Activated CD8-positive, alpha-beta T cell treated with anti-CD3 and anti-CD28 coated beads, Interleukin-2, amount 10 ng/mL, durations not matched to agents 7 days and 5 days (primary cell): ENCODE results near the gene RASGRP2. TPM values are rescaled to one million over a fixed set of nuclear protein-coding genes. Genes with fewer than 3 reads are reported as not detected.
A peak's percentile ranks its signal among the peaks of the same experiment; 100 is the strongest.

Experiments used
- ATAC-seq: fragments of 150-1000 bp; cut with Tn5 transposase; one replicate; pipeline ENCODE4 v1.10.0; 2021; ENCODE audit warnings: moderate library complexity
- CTCF ChIA-PET: fragments of 350-600 bp; sonication (Branson Sonifier 250); formaldehyde crosslinking; loops from one replicate; lab custom pipeline; 2021; ENCODE audit warnings: antibody characterized with exemption; lab: Charles Lee
- POLR2A ChIA-PET: fragments of 350-600 bp; sonication (Branson Sonifier 250); formaldehyde crosslinking; loops from one replicate; lab custom pipeline; 2021; ENCODE audit warnings: antibody characterized with exemption; lab: Charles Lee
- DNase-seq: peaks from one replicate; pipeline ENCODE4 v3.0.0-alpha.2; 2020
- H3K27ac Mint-ChIP-seq: one replicate; pipeline ENCODE4 v1.8.0; 2021; ENCODE audit warnings: mild to moderate bottlenecking, mixed read lengths
- H3K27me3 Mint-ChIP-seq: one replicate; pipeline ENCODE4 v1.8.0; 2021; ENCODE audit warnings: low read depth, mixed read lengths
- H3K36me3 Mint-ChIP-seq: one replicate; pipeline ENCODE4 v1.8.0; 2021; ENCODE audit warnings: low read depth, mixed read lengths
- H3K4me1 Mint-ChIP-seq: one replicate; pipeline ENCODE4 v1.8.0; 2021; ENCODE audit warnings: low read depth, mixed read lengths
- H3K4me3 Mint-ChIP-seq: one replicate; pipeline ENCODE4 v1.8.0; 2021; ENCODE audit warnings: mild to moderate bottlenecking, mixed read lengths
- H3K9me3 Mint-ChIP-seq: one replicate; pipeline ENCODE4 v1.8.0; 2022; ENCODE audit warnings: mixed read lengths; ENCODE audit not compliant: insufficient read depth
- total RNA-seq, 2 experiments: library from RNA; stranded (reverse); gene quantifications; one replicate each; pipeline ENCODE4 v1.2.3, GENCODE V29; 2021

RASGRP2 gene
- total RNA-seq, 2 experiments from 2014 or later, result 101 to 115 TPM

- no peak for ATAC-seq
- no peak overlapping the region for H3K27ac Mint-ChIP-seq
- CTCF ChIA-PET, result interaction anchor here (0.6 to 2.7 kb wide), 6 partner anchors 9 to 75 kb away, joined by 4 to 61 read pairs (median 26); partner anchors contain the start of gene RASGRP2
Measured at GRCh38 chr11:64690235-64690634, 53.7 kb downstream of the RASGRP2 start.

DNA sequence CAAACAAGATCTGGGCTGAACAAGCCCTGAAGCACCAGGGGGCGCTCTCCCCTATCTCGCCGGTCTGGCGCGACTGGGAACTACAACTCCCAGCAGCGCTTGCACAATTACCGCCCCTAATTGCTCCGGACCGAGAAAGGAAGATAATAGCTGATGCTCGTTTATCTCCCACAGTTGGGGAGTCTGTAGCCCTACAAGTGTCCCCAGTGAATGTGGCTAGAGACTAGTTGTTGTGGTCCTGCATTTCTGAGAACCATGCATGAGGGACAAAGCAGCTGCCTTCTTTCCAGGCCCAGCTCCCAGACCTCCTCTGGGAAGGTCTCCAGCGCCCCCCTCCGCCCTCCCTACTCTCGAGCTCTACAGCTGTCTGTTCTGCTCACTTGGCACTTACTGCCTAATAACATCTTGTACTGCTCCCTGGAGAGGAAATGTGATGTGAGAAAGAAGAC is 55.4 kb downstream of the RASGRP2 start:
- POLR2A ChIA-PET, result interaction anchor here (0.5 to 0.9 kb wide), 4 partner anchors 82 to 1203 kb away, joined by 3 read pairs; partner anchors contain the start of genes PRDX5 and TRMT112
- peak overlapping the region; percentile 38 for H3K4me3 Mint-ChIP-seq
- DNase-seq (peak; percentile 94), ATAC-seq (peak; percentile 99)
- H3K27ac Mint-ChIP-seq, result no peak overlapping the region
- CTCF ChIA-PET, result interaction anchor here (0.6 to 2.7 kb wide), 40 partner anchors 8 to 371 kb away, joined by 3 to 61 read pairs (median 4); partner anchors contain the start of genes NRXN2, PRDX5 and RASGRP2
- H3K27me3 Mint-ChIP-seq, result peaks cover 29% of the 10 kb centered on the region
- H3K36me3 Mint-ChIP-seq, result no peaks in the 10 kb centered on the region
- peaks cover 19% of the 10 kb centered on the region for H3K4me1 Mint-ChIP-seq
- no peaks in the 10 kb centered on the region for H3K9me3 Mint-ChIP-seq

More at GRCh38 chr11:64690235-64690634, 53.7 kb downstream of the RASGRP2 start:
- peaks cover 36% of the 10 kb centered on the region for H3K27me3 Mint-ChIP-seq
- H3K36me3 Mint-ChIP-seq, result no peaks in the 10 kb centered on the region
- no peak for DNase-seq
- POLR2A ChIA-PET, result no interaction called here
- H3K4me1 Mint-ChIP-seq, result peaks cover 19% of the 10 kb centered on the region
- H3K4me3 Mint-ChIP-seq, result no peak overlapping the region
- H3K9me3 Mint-ChIP-seq, result no peaks in the 10 kb centered on the region

GRCh38 chr11:64687643-64688533 is 56.1 kb downstream of the RASGRP2 start:
- no peaks in the 10 kb centered on the region for H3K9me3 Mint-ChIP-seq
- POLR2A ChIA-PET, result interaction anchor here (0.5 to 0.7 kb wide), 2 partner anchors 83 to 1204 kb away, joined by 3 read pairs; no protein-coding TSS in a partner anchor
- DNase-seq, result no peak
- H3K27me3 Mint-ChIP-seq, result peaks cover 22% of the 10 kb centered on the region
- no peak overlapping the region for H3K27ac Mint-ChIP-seq
- peaks cover 18% of the 10 kb centered on the region for H3K4me1 Mint-ChIP-seq
- ATAC-seq, result no peak
- no peaks in the 10 kb centered on the region for H3K36me3 Mint-ChIP-seq
- no peak overlapping the region for H3K4me3 Mint-ChIP-seq
- CTCF ChIA-PET, result interaction anchor here (0.7 to 2.7 kb wide), 27 partner anchors 9 to 370 kb away, joined by 3 to 61 read pairs (median 6); partner anchors contain the start of genes NRXN2, PRDX5 and RASGRP2

- H3K27me3 Mint-ChIP-seq, result peaks cover 21% of the 10 kb centered on the region
- ChIA-PET CTCF (no interaction called here), POLR2A (no interaction called here)
- no peak overlapping the region for H3K27ac Mint-ChIP-seq
- H3K36me3 Mint-ChIP-seq, result no peaks in the 10 kb centered on the region
- DNase-seq, result no peak
- H3K9me3 Mint-ChIP-seq, result no peaks in the 10 kb centered on the region
- peaks cover 11% of the 10 kb centered on the region for H3K4me1 Mint-ChIP-seq
- H3K4me3 Mint-ChIP-seq, result no peak overlapping the region
- no peak for ATAC-seq
Measured at GRCh38 chr11:64687204-64687603, 56.7 kb downstream of the RASGRP2 start.

DNA sequence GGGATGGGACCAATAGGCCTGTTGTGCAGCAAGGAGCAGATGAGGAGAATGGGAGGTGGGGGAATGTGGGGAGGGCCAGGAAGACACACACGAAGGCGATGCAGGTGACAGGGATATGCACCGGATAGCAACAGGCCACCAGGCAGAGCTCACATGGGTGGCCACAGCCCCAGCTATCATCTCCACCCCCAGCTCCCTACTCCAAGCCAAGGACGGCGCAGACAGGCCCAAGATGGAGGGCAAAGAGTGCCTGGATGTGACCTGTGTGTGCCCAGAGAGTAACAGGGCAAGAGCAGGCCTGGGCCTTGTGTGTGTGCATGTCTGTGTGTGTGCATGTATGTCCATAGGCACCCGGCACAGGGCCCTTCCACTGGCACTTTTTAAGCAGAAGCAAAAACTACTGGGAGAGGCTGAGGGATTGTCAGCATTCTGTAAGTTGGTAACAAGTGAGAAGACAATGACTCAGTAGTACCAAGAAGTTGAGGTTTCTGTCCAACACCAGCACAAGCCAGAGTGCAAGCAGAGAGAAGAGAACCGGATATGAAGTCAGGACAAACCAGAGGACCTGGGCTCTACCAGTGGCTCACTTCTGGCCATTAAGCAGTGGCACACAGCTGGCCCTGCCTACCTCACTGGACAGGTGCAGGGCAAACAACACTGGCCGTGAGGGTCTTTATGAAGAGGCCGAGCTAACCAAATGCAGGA is 57.3 kb downstream of the RASGRP2 start:
- H3K4me3 Mint-ChIP-seq, result no peak overlapping the region
- no peak for ATAC-seq

DNA sequence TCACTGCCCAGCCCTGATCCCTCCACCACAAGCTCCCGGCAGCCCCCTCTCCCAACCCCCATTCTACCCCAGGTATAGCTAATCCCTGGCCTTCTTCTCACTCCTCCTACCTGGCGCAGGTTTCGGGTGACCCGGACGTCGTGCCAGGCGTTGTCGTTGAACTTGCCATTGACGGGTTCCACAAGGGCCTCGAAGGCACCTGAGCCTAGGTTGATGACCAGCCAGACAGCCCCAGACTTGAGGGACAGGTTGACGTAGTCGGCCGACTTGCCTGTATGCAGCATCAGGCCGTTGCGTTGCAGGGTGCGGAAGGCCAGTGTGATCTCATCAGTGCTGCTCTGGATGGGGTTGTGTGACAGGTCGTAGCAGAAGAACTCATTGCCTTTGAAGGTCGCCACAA is 58.4 kb downstream of the RASGRP2 start:
- CTCF ChIA-PET, result no interaction called here
- POLR2A ChIA-PET, result no interaction called here
- no peak for ATAC-seq
- H3K4me3 Mint-ChIP-seq, result no peak overlapping the region
- peaks cover 16% of the 10 kb centered on the region for H3K27me3 Mint-ChIP-seq
- no peaks in the 10 kb centered on the region for H3K9me3 Mint-ChIP-seq
- peaks cover 11% of the 10 kb centered on the region for H3K4me1 Mint-ChIP-seq
- H3K27ac Mint-ChIP-seq, result no peak overlapping the region
- no peaks in the 10 kb centered on the region for H3K36me3 Mint-ChIP-seq
- DNase-seq, result no peak

More for the DNA sequence above, 57.3 kb downstream of the RASGRP2 start:
- Mint-ChIP-seq H3K27me3 (peaks cover 18% of the 10 kb centered on the region), H3K4me1 (peaks cover 11% of the 10 kb centered on the region), H3K9me3 (no peaks in the 10 kb centered on the region), H3K27ac (no peak overlapping the region), H3K36me3 (no peaks in the 10 kb centered on the region)
- ChIA-PET CTCF (no interaction called here), POLR2A (no interaction called here)
- DNase-seq, result no peak

DNA sequence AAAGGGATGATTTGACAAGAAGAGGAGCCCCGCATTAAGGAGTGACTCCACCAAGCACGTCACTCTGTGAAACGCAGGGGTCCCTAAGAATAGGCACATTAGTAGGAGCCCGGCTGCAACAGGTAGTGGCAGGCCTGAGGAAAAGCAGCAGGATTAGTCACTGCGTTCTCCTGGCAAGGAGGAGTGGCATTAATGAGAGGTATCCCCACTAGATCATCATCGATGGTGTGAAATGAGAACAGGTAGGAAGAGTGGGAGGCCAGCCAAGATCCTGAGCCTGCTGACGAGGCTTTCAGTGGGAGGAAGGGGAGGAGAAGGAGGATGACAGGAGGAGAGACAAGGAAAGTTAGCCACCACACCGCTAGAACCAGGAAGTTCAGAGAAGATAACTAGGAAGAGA is 59.6 kb downstream of the RASGRP2 start:
- Mint-ChIP-seq H3K4me1 (peaks cover 11% of the 10 kb centered on the region), H3K36me3 (no peaks in the 10 kb centered on the region), H3K9me3 (no peaks in the 10 kb centered on the region), H3K27me3 (peaks cover 18% of the 10 kb centered on the region), H3K27ac (no peak overlapping the region), H3K4me3 (no peak overlapping the region)
- DNase-seq (no peak), ATAC-seq (no peak)
- ChIA-PET POLR2A (no interaction called here), CTCF (no interaction called here)

DNA sequence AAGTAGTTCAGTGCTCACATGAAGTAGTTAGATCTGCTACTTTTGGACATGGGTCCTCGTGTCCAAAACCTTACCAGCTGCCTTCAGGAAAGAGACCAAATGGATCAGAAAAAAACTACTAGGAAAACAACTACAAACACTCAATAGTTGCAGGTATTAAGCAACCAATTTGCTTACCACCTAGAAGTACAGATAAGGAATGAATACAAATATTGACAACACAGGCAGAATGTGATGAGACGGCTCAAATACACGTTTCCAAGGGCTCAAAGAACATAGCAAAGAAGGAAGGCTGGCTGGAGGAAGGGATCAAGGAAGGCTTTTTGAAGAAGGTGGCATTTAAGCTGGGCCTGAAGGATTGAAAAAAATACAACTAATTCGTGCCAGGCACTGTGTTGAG is 62.8 kb downstream of the RASGRP2 start:
- H3K4me3 Mint-ChIP-seq, result no peak overlapping the region
- no peaks in the 10 kb centered on the region for H3K9me3 Mint-ChIP-seq
- ATAC-seq (no peak), DNase-seq (no peak)
- peaks cover 41% of the 10 kb centered on the region for H3K27me3 Mint-ChIP-seq
- no peak overlapping the region for H3K27ac Mint-ChIP-seq
- CTCF ChIA-PET, result interaction anchor here (1.2 kb wide), 1 partner anchor 23 kb away, joined by 3 read pairs; no protein-coding TSS in a partner anchor
- POLR2A ChIA-PET, result no interaction called here
- no peaks in the 10 kb centered on the region for H3K36me3 Mint-ChIP-seq
- H3K4me1 Mint-ChIP-seq, result no peaks in the 10 kb centered on the region

- ChIA-PET CTCF (interaction anchor here (1.1 kb wide), 1 partner anchor 9 kb away, joined by 6 read pairs; no protein-coding TSS in a partner anchor), POLR2A (no interaction called here)
- peaks cover 46% of the 10 kb centered on the region for H3K27me3 Mint-ChIP-seq
- no peak overlapping the region for H3K27ac Mint-ChIP-seq
- DNase-seq, result no peak
- H3K9me3 Mint-ChIP-seq, result no peaks in the 10 kb centered on the region
- H3K36me3 Mint-ChIP-seq, result no peaks in the 10 kb centered on the region
- no peak for ATAC-seq
- H3K4me1 Mint-ChIP-seq, result no peaks in the 10 kb centered on the region
- H3K4me3 Mint-ChIP-seq, result no peak overlapping the region
Measured at GRCh38 chr11:64679846-64680245, 64.1 kb downstream of the RASGRP2 start.

GRCh38 chr11:64677441-64678023 is 66.4 kb downstream of the RASGRP2 start:
- no peak for ATAC-seq
- Mint-ChIP-seq H3K36me3 (no peaks in the 10 kb centered on the region), H3K4me3 (no peak overlapping the region), H3K4me1 (no peaks in the 10 kb centered on the region), H3K27me3 (peaks cover 48% of the 10 kb centered on the region), H3K27ac (no peak overlapping the region), H3K9me3 (no peaks in the 10 kb centered on the region)
- ChIA-PET POLR2A (interaction anchor here (1.4 kb wide), 1 partner anchor 40 kb away, joined by 3 read pairs; no protein-coding TSS in a partner anchor), CTCF (no interaction called here)
- no peak for DNase-seq
